PC-9 (cell line): ENCODE results near the gene NELFB. TPM values are rescaled to one million over a fixed set of nuclear protein-coding genes. Genes with fewer than 3 reads are reported as not detected.

ENCODE experiments used
- BruUV-seq: library from RNA; stranded (reverse); fragments of 400-500 nt; replicated peaks from 2 replicates; lab custom pipeline; 2021; lab: Mats Ljungman, UMichigan
- CTCF ChIA-PET: fragments of 300-600 bp; sonication (Branson Sonifier 250); formaldehyde crosslinking; loops from one replicate; lab custom pipeline; 2022; ENCODE audit warnings: antibody characterized with exemption; lab: Charles Lee
- POLR2A ChIA-PET: fragments of 300-600 bp; sonication (Branson Sonifier 250); formaldehyde crosslinking; loops from one replicate; lab custom pipeline; 2022; ENCODE audit warnings: antibody characterized with exemption; ENCODE audit not compliant: unreplicated experiment; lab: Charles Lee
- DNase-seq, 2 experiments: peaks; one replicate each; pipeline versions ENCODE4 v3.0.0 to v3.0.0-alpha.2; 2015 to 2022; ENCODE audit warnings: mixed read lengths in 1 of 2
- H2AFZ ChIP-seq: fragments of 200-600 bp; sonication (generic); 2 replicates; pipeline ENCODE4 v1.8.1; 2017; ENCODE audit warnings: antibody characterized with exemption
- H3F3A ChIP-seq: fragments of 200-600 bp; sonication (generic); 2 replicates; pipeline ENCODE4 v1.8.1; 2017; ENCODE audit warnings: antibody characterized with exemption, mild to moderate bottlenecking, low read depth; ENCODE audit not compliant: insufficient read depth
- H3K27ac ChIP-seq: fragments of 200-600 bp; sonication (generic); 2 replicates; pipeline ENCODE4 v1.6.1; 2016; ENCODE audit warnings: mixed run types
- H3K27me3 ChIP-seq: fragments of 200-600 bp; sonication (generic); 2 replicates; pipeline ENCODE4 v1.6.1; 2016; ENCODE audit warnings: low read depth, mixed run types; ENCODE audit not compliant: insufficient read depth
- H3K36me3 ChIP-seq: fragments of 200-600 bp; sonication (generic); 2 replicates; pipeline ENCODE4 v1.6.1; 2016; ENCODE audit warnings: low read depth, mixed run types
- H3K4me1 ChIP-seq: fragments of 200-600 bp; sonication (generic); replicated peaks from 2 replicates; pipeline ENCODE4 v1.6.1; 2016; ENCODE audit warnings: mixed run types; ENCODE audit not compliant: insufficient read depth
- H3K4me2 ChIP-seq: fragments of 200-600 bp; sonication (generic); 2 replicates; pipeline ENCODE4 v1.6.1; 2017; ENCODE audit warnings: mixed run types
- H3K4me3 ChIP-seq: fragments of 200-600 bp; sonication (generic); 2 replicates; pipeline ENCODE4 v1.6.1; 2016; ENCODE audit warnings: mixed run types
- H3K79me2 ChIP-seq: fragments of 200-600 bp; sonication (generic); 2 replicates; pipeline ENCODE4 v1.6.1; 2017; ENCODE audit warnings: low read depth, mixed run types
- H3K9me2 ChIP-seq: fragments of 200-600 bp; sonication (generic); 2 replicates; pipeline ENCODE4 v1.8.1; 2017; ENCODE audit warnings: mild to moderate bottlenecking; ENCODE audit not compliant: insufficient read depth
- H3K9me3 ChIP-seq: fragments of 200-600 bp; sonication (generic); 2 replicates; pipeline ENCODE4 v1.8.1; 2016; ENCODE audit warnings: low read depth; ENCODE audit not compliant: insufficient read depth
- H4K20me1 ChIP-seq: fragments of 200-600 bp; sonication (generic); 2 replicates; pipeline ENCODE4 v1.8.1; 2017; ENCODE audit not compliant: insufficient read depth
- CTCF ChIP-seq: fragments of 200-600 bp; sonication (generic); conservative IDR thresholded peaks from 2 replicates; pipeline ENCODE4 v1.6.1; 2017; ENCODE audit warnings: mixed run types, antibody characterized with exemption, mild to moderate bottlenecking, moderate library complexity
- EZH2 ChIP-seq: fragments of 200-600 bp; sonication (generic); IDR thresholded peaks from 2 replicates; pipeline ENCODE4 v1.8.0; 2017; ENCODE audit warnings: antibody characterized with exemption, low read depth
- intact Hi-C: fragments of 100-400 bp; cut with micrococcal nuclease; formaldehyde crosslinking; loops from one replicate; pipeline ENCODE4 v1.10.0; 2022; ENCODE audit not compliant: unreplicated experiment
- total RNA-seq: library from RNA; stranded (reverse); gene quantifications from 2 replicates; pipeline ENCODE4 v1.2.3, GENCODE V29; 2021

Gene NELFB
- total RNA-seq, 1 experiment from 2014 or later, result 94.2 TPM

GRCh38 chr9:137226338-137227053, 28.6 kb upstream of the NELFB start:
- peak overlapping the region; percentile 79 for H3K27ac ChIP-seq
- H3K4me2 ChIP-seq, result peak overlapping the region; percentile 99
- no peaks in the 10 kb centered on the region for H3K9me2 ChIP-seq
- no peaks in the 10 kb centered on the region for H3K36me3 ChIP-seq
- ChIA-PET POLR2A (interaction anchor here (0.5 to 1.6 kb wide), 5 partner anchors 14 to 316 kb away, joined by 4 to 12 read pairs (median 5); partner anchors contain the start of gene TUBB4B), CTCF (interaction anchor here (1.4 to 2.3 kb wide), 2 partner anchors 22 to 37 kb away, joined by 3 to 15 read pairs; partner anchors contain the start of gene SSNA1)
- H3K9me3 ChIP-seq, result no peaks in the 10 kb centered on the region
- TSS peak; percentile 27 for BruUV-seq
- no peaks in the 10 kb centered on the region for H3K27me3 ChIP-seq
- H3F3A ChIP-seq, result peaks cover 44% of the 10 kb centered on the region
- H3K4me1 ChIP-seq, result peaks cover 55% of the 10 kb centered on the region
- intact Hi-C loops, result loop anchor here (1.0 to 2.0 kb wide), 6 partner anchors 31 to 180 kb away; partner anchors contain the start of genes ANAPC2, NPDC1, SAPCD2 and SSNA1
- peak overlapping the region; percentile 90; the same call in 1 of the 2 replicates for H3K4me3 ChIP-seq
- no peak overlapping the region for H2AFZ ChIP-seq
- peak; percentile 91 to 94 for DNase-seq
- TF ChIP-seq CTCF (no peak), EZH2 (no peak)
- H3K79me2 ChIP-seq, result peaks cover 7% of the 10 kb centered on the region; the same call in 1 of the 2 replicates
- no peaks in the 10 kb centered on the region for H4K20me1 ChIP-seq

GRCh38 chr9:137227054-137227852, 27.9 kb upstream of the NELFB start, which contains the start of gene RNF224:
TSS of gene RNF224 (plus strand) at chr9:137227502. CDS start at chr9:137228336, 834 bp downstream.
- Histone ChIP-seq H3F3A (peaks cover 44% of the 10 kb centered on the region), H3K27ac (peak within 1 kb of the TSS; percentile 79), H3K4me2 (peak within 1 kb of the TSS; percentile 99), H3K27me3 (no peaks in the 10 kb centered on the region), H3K79me2 (peaks cover 7% of the 10 kb centered on the region; the same call in 1 of the 2 replicates), H3K36me3 (no peaks in the 10 kb centered on the region), H3K9me3 (no peaks in the 10 kb centered on the region), H4K20me1 (no peaks in the 10 kb centered on the region), H3K4me3 (peak within 1 kb of the TSS; percentile 90; the same call in 1 of the 2 replicates), H3K9me2 (no peaks in the 10 kb centered on the region), H3K4me1 (peaks cover 55% of the 10 kb centered on the region), H2AFZ (no peak within 1 kb of the TSS)
- peak; percentile 88 to 99 for DNase-seq
- ChIA-PET POLR2A (interaction anchor here (0.5 to 1.6 kb wide), 7 partner anchors 13 to 317 kb away, joined by 3 to 12 read pairs (median 4); partner anchors contain the start of gene TUBB4B), CTCF (interaction anchor here (0.6 to 2.3 kb wide), 8 partner anchors 9 to 410 kb away, joined by 3 to 15 read pairs (median 4); partner anchors contain the start of genes DPP7 and SSNA1)
- no TSS peak for BruUV-seq
- peak; percentile 95 for TF ChIP-seq CTCF
- no peak for TF ChIP-seq EZH2
- intact Hi-C loops, result loop anchor here (1.0 to 2.0 kb wide), 6 partner anchors 30 to 180 kb away; partner anchors contain the start of genes ANAPC2, NPDC1, SAPCD2 and SSNA1
